LNCAP (cell line): Measurements from ENCODE around the gene INSRR.

ENCODE experiments used
- TF ChIP-seq, protein P1 (sequence below): fragments of 450-650 bp; IDR thresholded peaks from 2 replicates; pipeline ENCODE4 v1.5.1; 2017; ENCODE audit warnings: mild to moderate bottlenecking

INSRR gene

DNA sequence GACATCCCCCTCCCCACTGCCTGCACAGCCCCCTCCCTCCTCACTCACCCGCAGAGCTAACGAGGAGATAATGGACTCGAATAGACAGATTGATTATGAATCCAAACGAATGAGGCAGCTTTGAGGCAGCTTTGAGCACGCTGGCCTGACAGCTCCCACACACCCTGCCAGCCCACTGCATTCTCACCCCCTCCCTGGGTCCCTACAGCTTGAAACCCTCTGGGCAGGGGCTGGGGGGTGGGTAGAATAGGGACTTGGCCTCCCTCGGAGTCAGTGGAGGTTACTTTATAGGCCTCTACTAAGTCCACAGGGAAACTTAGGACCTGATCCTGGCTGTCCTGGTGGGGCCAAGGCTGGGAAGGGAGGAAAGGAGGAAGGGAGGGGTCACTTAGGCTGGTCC is 3.7 kb upstream of the INSRR start:
- TF ChIP-seq, protein P1, sequence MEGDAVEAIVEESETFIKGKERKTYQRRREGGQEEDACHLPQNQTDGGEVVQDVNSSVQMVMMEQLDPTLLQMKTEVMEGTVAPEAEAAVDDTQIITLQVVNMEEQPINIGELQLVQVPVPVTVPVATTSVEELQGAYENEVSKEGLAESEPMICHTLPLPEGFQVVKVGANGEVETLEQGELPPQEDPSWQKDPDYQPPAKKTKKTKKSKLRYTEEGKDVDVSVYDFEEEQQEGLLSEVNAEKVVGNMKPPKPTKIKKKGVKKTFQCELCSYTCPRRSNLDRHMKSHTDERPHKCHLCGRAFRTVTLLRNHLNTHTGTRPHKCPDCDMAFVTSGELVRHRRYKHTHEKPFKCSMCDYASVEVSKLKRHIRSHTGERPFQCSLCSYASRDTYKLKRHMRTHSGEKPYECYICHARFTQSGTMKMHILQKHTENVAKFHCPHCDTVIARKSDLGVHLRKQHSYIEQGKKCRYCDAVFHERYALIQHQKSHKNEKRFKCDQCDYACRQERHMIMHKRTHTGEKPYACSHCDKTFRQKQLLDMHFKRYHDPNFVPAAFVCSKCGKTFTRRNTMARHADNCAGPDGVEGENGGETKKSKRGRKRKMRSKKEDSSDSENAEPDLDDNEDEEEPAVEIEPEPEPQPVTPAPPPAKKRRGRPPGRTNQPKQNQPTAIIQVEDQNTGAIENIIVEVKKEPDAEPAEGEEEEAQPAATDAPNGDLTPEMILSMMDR = no peak

DNA sequence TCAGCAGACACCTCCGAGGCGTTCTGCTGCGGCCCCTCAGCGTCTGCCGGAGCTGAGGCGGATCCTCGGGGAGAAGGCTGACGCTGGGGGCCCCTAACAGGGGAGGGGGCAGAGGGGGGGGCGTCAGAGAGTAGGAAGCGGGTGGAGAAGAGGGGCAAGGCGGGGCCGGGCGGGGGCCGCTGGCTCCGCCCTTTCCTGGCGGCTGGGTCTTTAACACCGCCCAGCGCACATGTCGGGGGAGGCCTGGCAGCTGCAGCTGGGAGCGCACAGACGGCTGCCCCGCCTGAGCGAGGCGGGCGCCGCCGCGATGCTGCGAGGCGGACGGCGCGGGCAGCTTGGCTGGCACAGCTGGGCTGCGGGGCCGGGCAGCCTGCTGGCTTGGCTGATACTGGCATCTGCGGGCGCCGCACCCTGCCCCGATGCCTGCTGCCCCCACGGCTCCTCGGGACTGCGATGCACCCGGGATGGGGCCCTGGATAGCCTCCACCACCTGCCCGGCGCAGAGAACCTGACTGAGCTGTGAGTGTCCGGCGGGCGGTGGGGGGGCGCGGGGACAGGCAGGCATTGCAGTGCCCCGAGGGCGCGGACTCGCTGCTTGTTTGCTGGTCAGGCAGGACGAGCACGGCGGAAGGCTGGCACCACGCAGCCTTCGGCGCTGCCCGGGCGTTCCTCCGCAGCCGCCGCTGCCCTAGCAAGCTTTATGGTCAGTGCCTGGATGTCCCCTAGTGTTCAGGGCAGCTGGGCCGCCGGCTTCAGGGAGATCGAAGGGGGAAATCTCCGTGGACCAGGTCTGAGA is 1.9 kb upstream of the INSRR start, which contains the start of gene NTRK1:
TSS of gene NTRK1 (plus strand) at position 238 of the 796 bp plus-strand sequence. CDS start at position 308, 70 bp downstream.
- TF ChIP-seq, protein P1 = no peak

DNA sequence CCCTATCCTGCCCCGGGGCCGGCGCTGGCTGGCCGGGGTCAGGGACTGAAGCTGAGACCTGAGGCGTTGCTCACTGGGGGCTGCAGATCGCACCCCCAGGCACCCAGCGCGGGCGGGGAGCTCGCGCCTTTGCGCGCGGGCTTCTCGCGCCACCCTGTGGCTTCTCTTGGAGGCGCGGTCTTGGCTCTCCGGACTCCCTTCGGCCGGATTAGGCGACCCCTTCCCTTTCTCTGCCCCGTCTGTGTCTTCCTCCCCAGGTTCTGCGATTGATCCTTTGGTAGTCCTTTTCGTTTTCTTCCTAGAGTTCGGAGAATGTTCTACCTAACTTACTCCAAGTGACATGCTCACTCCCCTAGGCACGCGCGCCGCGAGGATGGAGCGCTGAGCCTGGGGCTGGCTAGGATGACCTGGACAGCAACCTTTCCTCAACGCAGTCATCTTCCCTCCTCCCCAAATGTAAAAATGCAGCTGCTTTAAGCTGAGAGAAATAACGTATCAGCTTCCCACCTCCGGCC is 1.3 kb upstream of the INSRR start:
- TF ChIP-seq, protein P1 = peak; percentile 96

DNA sequence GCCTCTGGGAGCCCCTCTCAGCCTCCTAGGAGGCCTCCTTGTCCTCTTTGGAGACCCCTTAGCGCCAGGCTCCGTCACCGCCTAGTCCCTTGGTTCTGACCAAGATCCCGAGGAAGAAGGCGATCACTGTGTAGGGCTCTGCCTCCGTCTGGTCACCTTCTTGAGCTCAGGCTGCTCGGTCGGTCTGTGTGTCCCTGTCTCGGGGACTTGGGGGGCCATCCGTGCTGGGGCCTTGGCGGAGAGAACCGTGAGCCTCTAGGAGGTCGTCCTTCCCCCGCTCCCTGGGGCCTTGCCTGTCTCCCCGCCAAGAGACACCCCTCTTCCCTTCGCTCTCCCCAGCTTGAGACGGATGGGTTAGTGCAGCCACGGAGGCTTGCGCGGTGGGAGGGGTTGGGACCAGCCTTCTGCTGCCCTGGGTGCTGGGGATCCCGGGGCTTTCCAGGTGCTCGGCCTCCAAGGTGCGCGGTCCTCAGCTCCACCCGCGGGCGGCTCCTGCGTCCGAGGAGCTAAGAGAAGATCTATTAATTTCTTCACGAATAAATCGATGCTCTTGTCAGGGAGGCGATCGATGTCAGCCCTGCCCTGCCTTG is 701 bp upstream of the INSRR start:
- TF ChIP-seq, protein P1 = no peak

DNA sequence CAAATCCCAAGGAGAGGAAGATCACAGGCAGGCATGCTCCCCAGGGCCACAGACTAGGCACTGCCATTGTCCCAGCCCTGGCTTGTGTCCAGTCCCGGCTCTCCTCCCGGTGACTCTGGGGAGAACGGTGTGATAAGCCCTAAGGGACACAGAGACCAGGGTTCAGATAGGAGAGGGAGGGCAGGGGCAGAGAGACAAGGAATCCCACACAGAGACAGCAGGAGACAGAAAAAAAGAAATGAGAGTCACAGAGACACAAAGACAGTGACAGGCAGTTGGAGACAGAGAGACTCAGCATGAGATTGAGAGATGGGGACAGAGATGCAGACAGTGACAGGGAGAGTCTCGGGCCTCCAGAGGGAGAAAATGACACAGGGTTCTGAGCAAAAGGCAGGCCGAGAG is 361 bp downstream of the INSRR start:
- TF ChIP-seq, protein P1 = no peak

DNA sequence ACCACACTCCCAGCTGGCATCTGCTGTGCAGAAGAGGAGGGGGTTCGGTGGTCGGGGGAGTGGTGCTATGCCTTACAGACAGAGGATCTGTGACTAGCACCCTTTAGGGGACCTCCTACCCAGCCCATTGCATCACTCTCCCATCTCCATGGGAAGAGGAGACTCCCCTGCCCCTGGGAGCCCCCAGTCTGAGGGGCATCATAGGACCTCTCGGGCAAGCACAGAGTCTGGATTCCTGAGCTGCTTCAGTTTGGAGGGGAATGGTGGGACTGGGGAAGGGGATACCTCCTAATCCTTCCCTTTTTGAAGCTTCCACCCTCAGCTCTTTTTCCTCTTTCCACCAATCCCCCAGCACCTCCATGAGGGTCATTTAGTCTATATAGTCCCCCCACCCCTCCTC is 1.4 kb downstream of the INSRR start:
- TF ChIP-seq, protein P1 = no peak

DNA sequence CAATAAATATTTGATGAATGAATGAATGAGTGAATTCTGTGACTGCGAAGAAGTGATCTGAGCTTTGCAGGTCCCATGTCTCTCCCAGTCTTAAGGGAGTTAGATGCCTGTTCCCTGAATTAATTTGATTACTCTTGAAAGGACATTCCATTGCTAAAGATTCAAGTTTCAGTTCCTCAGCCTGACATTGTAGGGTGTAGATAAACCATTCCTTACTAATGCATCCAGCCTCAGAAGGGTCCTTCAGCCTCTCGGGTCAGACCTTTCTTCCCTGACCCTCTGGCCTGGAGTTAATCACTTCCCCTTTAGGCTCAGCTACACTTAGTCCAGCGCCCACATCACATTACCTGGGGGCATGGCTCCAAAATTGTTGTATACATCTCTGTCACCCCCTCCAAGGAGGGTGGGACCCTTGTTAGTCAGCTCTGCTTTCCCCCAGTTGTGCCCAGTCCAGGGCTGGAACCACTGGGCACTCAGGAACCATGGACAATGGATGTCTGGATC is 2.6 kb downstream of the INSRR start:
- TF ChIP-seq, protein P1 = no peak
